T-helper 1 cell treated with Interleukin-12 subunit alpha and Interleukin-12 subunit beta and Interleukin-4 antibody, amounts not matched to agents 30 μg/mL and 1 μg/mL, for 36 hours (primary cell): ENCODE results near the gene RAB9A.
"Not testable (repeated sequence)": the region's sequence is repeated elsewhere in the genome, so short reads cannot be mapped to it uniquely, and the experiment has no call there.

Experiments used
- H3K27ac Mint-ChIP-seq: one replicate; pipeline ENCODE4 v1.8.0; 2021; ENCODE audit warnings: mild to moderate bottlenecking, mixed read lengths
- H3K27me3 Mint-ChIP-seq: one replicate; pipeline ENCODE4 v1.8.0; 2021; ENCODE audit warnings: low read depth, mixed read lengths
- H3K36me3 Mint-ChIP-seq: one replicate; pipeline ENCODE4 v1.8.0; 2021; ENCODE audit warnings: low read depth, mixed read lengths
- H3K4me1 Mint-ChIP-seq: one replicate; pipeline ENCODE4 v1.8.0; 2021; ENCODE audit warnings: low read depth, mixed read lengths
- H3K4me3 Mint-ChIP-seq: one replicate; pipeline ENCODE4 v1.8.0; 2021; ENCODE audit warnings: mild to moderate bottlenecking, moderate library complexity, mixed read lengths
- H3K9me3 Mint-ChIP-seq: one replicate; pipeline ENCODE4 v1.8.0; 2021; ENCODE audit warnings: mixed read lengths

The RAB9A gene

DNA sequence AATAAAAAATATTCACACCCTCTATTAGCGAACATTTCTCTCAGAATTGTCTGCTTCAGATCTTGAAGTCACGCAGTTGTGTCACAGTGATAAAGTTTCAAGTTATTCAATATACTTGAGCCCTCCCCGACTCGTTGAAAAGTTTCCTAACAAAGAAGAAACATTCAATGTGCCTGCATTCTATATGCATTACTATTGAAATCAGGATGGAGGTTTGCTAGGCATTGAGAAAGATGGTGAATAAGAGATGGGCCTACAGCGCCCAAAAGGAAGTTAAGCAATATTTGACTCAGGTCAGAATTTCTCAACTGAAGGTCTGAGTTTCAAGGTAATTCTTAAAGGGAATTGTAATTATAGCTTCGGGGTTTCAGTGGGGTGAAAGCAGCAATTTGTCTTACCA, 29.9 kb upstream of the RAB9A start:
- H3K27ac Mint-ChIP-seq = no peak overlapping the region
- H3K36me3 Mint-ChIP-seq = peaks cover 29% of the 10 kb centered on the region
- H3K4me1 Mint-ChIP-seq = peaks cover 14% of the 10 kb centered on the region

DNA sequence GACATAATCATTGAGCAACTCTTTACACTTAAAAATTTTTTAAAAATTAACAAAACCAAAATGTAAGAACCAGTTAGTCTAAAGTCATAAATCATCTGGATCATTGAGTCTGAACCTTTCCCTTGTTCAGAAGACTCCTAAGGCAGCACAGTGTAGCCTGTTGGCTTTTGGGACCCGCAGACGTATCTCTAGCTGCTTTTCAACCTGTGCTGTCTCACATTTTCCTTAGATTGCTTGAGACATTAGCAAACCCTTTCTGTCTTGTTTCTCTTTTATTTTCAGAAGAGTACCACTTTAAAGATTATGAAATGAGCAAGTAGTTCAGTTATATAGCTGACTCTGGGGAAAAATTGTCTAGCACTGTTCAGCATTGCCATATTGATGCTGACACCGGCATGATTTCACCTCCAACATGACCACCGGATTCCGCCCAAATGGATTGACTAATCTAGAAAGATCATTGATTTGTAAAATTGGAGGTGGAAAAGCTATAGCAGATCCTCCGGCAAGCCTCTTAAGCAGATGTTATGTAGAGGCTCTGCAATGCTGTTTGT, 27.1 kb upstream of the RAB9A start:
- H3K27me3 Mint-ChIP-seq = no peaks in the 10 kb centered on the region
- H3K27ac Mint-ChIP-seq = peak overlapping the region; percentile 31

More for the DNA sequence above, 29.9 kb upstream of the RAB9A start:
- H3K27me3 Mint-ChIP-seq = no peaks in the 10 kb centered on the region
- H3K9me3 Mint-ChIP-seq = no peaks in the 10 kb centered on the region
- H3K4me3 Mint-ChIP-seq = no peak overlapping the region

DNA sequence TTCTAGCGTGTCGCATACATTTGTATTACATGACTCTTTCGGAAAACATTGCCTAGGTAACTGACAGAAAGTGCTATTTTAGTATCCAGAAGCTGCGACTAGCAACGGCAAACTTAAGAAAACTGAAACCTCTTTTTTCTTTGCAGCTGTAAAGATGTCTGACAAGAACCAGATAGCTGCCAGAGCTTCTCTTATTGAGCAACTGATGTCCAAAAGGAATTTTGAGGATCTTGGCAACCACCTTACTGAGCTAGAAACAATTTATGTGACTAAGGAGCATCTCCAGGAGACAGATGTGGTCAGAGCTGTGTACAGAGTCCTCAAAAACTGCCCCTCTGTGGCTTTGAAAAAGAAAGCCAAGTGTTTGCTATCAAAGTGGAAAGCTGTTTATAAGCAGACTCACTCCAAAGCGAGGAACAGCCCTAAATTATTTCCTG, 26.6 kb upstream of the RAB9A start:
- H3K27me3 Mint-ChIP-seq = no peaks in the 10 kb centered on the region
- no peak overlapping the region for H3K27ac Mint-ChIP-seq
- peaks cover 7% of the 10 kb centered on the region for H3K4me1 Mint-ChIP-seq
- peaks cover 27% of the 10 kb centered on the region for H3K36me3 Mint-ChIP-seq
- H3K9me3 Mint-ChIP-seq = no peaks in the 10 kb centered on the region
- no peak overlapping the region for H3K4me3 Mint-ChIP-seq

More for the DNA sequence above, 27.1 kb upstream of the RAB9A start:
- H3K4me3 Mint-ChIP-seq = no peak overlapping the region
- H3K4me1 Mint-ChIP-seq = peaks cover 7% of the 10 kb centered on the region
- H3K36me3 Mint-ChIP-seq = peaks cover 27% of the 10 kb centered on the region
- H3K9me3 Mint-ChIP-seq = no peaks in the 10 kb centered on the region

DNA sequence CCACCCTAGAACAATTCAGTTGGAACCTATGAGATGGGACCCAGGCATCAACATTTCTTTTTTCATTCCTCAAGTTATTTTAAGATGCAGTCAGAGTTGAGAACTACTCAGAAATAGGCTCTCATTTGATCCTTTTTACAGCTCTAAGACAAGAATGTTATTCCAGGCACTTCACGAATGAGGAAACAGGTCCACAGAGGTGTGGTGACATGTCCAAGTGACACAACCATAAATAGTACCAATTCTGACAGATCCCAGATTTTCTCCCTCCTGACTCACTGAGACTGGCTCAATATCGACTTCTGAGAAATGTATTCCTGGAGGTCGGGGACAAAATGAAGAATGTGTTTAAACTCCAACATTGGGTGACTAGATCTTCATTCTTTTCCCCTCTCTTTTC, 24.9 kb upstream of the RAB9A start:
- no peaks in the 10 kb centered on the region for H3K9me3 Mint-ChIP-seq
- peaks cover under 1% of the 10 kb centered on the region for H3K4me1 Mint-ChIP-seq
- H3K27ac Mint-ChIP-seq = no peak overlapping the region
- H3K27me3 Mint-ChIP-seq = no peaks in the 10 kb centered on the region
- no peak overlapping the region for H3K4me3 Mint-ChIP-seq
- H3K36me3 Mint-ChIP-seq = peaks cover 25% of the 10 kb centered on the region

DNA sequence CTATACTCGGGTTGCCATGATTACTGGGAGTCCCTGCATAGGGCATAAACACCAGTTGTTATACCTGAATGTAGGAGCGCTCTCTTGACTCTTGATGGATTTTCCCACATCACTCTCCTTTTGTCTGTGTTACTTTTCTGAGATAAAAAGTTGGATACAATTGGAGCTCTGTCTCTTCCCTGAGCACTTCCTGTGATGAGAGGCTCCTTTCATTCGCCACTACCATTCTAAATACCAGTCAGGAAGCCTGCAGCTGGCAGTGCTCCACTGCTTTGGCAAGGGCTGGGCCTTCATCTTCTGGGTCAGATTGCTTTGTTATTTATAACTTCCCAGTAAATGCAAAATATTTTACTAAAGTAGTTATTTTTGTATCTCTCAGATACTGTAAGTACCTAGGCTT, 22.1 kb upstream of the RAB9A start:
- H3K9me3 Mint-ChIP-seq = no peaks in the 10 kb centered on the region
- H3K4me1 Mint-ChIP-seq = peaks cover 5% of the 10 kb centered on the region
- H3K4me3 Mint-ChIP-seq = no peak overlapping the region
- H3K27ac Mint-ChIP-seq = no peak overlapping the region
- H3K36me3 Mint-ChIP-seq = peaks cover 25% of the 10 kb centered on the region
- H3K27me3 Mint-ChIP-seq = no peaks in the 10 kb centered on the region

DNA sequence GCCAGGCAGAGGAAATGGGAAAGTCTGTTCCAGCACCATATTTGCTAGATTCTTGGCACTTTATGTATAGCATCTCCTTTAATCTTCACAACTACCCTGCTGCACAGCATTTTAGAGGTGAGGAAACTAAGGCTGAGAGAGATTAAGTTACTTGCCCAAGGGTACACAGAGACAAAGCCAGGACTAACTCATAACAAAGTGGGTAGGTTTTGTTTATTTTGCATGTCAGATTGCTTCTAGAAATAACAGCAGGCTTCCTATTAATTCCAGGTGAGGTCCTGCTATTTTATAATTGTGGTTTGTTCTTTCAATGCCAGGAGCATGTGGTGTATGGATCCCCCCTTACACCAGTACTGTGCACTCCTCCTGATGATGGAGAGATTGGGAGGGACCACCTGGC, 21.0 kb upstream of the RAB9A start:
- H3K27ac Mint-ChIP-seq = no peak overlapping the region
- no peak overlapping the region for H3K4me3 Mint-ChIP-seq
- peaks cover 23% of the 10 kb centered on the region for H3K36me3 Mint-ChIP-seq
- H3K27me3 Mint-ChIP-seq = no peaks in the 10 kb centered on the region
- H3K9me3 Mint-ChIP-seq = no peaks in the 10 kb centered on the region
- H3K4me1 Mint-ChIP-seq = peaks cover 5% of the 10 kb centered on the region

DNA sequence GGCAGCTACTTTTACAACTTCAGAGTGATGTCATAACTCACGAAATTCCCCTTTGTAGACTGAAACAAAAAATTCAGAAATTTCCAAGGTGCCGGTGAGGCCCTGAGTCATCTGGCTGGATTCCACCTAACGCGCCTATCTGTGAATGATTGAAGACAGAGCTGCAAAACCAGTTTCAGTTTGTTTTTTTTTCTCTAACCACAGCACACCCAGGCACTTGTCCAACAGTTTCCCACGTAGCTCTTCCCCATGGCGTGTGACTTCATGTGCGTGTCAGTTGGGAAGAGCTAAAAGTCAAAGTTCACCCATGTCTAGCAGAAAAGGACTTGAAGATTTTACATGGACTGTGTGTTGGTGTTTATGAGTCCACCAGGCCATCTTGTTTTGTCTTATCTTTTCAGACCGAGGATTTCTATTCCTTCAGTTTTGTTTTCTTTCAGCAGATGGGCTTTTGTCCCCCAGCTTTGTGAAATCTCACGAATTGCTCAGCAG, 19.6 kb upstream of the RAB9A start:
- H3K4me3 Mint-ChIP-seq = no peak overlapping the region
- peak overlapping the region; percentile 78 for H3K27ac Mint-ChIP-seq
- H3K4me1 Mint-ChIP-seq = peaks cover 5% of the 10 kb centered on the region
- no peaks in the 10 kb centered on the region for H3K27me3 Mint-ChIP-seq
- peaks cover 25% of the 10 kb centered on the region for H3K36me3 Mint-ChIP-seq
- H3K9me3 Mint-ChIP-seq = no peaks in the 10 kb centered on the region

DNA sequence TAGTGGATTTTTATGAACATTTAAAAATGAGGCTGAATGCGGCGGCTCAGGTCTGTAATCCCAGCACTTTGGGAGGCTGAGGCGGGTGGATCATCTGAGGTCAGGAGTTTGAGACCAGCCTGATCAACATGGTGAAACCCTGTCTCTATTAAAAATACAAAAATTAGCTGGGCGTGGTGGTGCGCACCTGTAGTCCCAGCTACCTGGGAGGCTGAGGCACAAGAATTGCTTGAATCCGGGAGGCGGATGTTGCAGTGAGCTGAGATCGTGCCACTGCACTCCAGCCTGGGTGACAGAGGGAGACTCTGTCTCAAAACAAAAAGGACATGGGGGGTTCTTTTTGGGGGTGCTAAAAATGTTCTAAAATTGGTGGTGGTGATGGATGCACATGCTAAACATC, 19.2 kb upstream of the RAB9A start:
- not testable (repeated sequence) for H3K27me3 Mint-ChIP-seq, H3K4me3 Mint-ChIP-seq, H3K9me3 Mint-ChIP-seq, H3K4me1 Mint-ChIP-seq
- Mint-ChIP-seq H3K27ac (peak overlapping the region; percentile 78), H3K36me3 (peaks cover 25% of the 10 kb centered on the region)

DNA sequence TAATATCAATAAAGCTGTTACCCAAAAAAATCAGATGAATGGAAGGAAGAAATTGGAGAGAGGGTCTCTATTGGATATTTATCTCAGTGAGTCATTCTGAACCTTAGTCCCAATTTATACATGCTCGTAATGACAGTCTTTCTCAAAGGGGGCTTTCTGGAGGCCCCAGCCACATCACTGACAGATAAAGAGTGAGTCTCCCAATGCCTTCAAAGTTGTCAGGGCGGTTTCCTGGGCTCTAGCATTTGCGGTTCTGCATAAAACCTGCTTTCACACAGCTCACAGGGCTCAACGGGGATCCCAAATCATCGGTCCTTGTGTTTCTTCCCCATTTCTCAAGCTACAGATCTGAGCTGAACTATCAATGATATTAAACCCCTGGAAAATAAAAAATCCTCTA, 18.7 kb upstream of the RAB9A start:
- H3K27me3 Mint-ChIP-seq = no peaks in the 10 kb centered on the region
- no peaks in the 10 kb centered on the region for H3K9me3 Mint-ChIP-seq
- no peak overlapping the region for H3K27ac Mint-ChIP-seq
- peaks cover 5% of the 10 kb centered on the region for H3K4me1 Mint-ChIP-seq
- peaks cover 21% of the 10 kb centered on the region for H3K36me3 Mint-ChIP-seq
- no peak overlapping the region for H3K4me3 Mint-ChIP-seq

DNA sequence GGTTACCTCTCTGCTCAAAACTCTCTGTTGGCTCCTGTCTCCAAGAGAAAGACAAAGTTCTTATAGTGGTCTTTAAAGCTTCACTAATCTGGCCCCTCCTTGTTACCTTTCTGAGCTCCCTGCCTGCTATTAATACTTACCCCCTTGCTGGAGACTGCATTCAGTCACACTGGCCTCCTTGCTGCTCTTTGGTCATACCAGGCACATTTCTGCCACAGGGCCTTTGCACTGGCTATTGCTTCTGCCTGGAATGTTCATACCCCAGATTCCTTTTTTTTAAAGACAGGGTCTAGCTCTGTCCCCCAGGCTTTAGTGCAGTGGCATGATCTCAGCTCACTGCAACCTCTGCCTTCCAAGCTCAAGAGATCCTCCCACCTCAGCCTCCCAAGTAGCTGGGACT, 15.9 kb upstream of the RAB9A start:
- H3K4me1 Mint-ChIP-seq = peaks cover 5% of the 10 kb centered on the region
- H3K36me3 Mint-ChIP-seq = peaks cover 18% of the 10 kb centered on the region
- H3K9me3 Mint-ChIP-seq = no peaks in the 10 kb centered on the region
- no peaks in the 10 kb centered on the region for H3K27me3 Mint-ChIP-seq
- no peak overlapping the region for H3K4me3 Mint-ChIP-seq
- H3K27ac Mint-ChIP-seq = no peak overlapping the region

DNA sequence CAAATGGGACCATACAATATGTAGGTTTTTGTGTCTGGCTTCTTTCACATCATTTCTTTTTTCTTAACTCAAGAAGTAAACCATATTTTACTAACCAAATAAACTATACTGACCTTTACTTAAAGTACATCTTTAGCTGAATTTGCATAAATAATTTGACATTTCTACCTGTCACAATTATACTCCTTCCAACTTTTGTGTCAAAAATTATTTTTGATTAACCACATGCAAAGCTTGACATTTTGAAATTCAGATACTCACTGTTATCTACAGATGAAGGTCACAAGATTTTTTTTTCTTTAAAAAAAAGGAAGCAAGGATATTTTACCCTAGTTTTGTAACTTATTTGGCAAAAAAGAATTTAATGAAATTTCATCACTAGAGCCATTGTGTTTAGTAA, 12.0 kb upstream of the RAB9A start:
- H3K36me3 Mint-ChIP-seq = peaks cover 9% of the 10 kb centered on the region
- H3K9me3 Mint-ChIP-seq = no peaks in the 10 kb centered on the region
- no peaks in the 10 kb centered on the region for H3K27me3 Mint-ChIP-seq
- no peak overlapping the region for H3K4me3 Mint-ChIP-seq
- no peak overlapping the region for H3K27ac Mint-ChIP-seq
- H3K4me1 Mint-ChIP-seq = no peaks in the 10 kb centered on the region

DNA sequence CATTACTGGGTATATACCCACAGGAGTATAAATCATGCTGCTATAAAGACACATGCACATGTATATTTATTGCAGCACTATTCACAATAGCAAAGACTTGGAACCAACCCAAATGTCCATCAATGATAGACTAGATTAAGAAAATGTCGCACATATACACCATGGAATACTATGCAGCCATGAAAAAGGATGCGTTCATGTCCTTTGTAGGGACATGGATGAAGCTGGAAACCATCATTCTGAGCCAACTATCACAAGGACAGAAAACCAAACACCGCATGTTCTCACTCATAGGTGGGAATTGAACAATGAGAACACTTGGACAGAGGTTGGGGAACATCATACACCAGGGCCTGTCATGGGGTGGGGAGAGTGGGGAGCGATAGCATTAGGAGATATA, 9.2 kb upstream of the RAB9A start:
- not testable (repeated sequence) for H3K36me3 Mint-ChIP-seq, H3K4me3 Mint-ChIP-seq, H3K27me3 Mint-ChIP-seq, H3K9me3 Mint-ChIP-seq, H3K4me1 Mint-ChIP-seq, H3K27ac Mint-ChIP-seq

DNA sequence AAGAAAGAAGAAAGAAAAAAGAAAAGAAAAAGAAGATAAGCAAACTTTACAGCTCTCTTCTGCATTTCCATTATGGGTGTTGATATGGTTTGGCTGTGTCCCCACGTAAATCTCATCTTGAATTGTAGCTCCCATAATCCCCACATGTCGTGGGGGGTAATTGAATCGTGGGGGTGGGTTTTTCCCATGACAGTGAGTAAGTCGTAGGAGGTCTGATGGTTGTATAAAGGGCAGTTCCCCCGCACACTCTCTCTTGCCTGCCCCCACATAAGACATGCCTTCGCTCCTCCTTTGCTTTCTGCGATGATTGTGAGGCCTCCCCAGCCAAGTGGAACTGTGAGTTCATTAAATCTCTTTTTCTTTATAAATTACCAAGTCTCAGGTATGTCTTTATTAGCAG, 7.3 kb upstream of the RAB9A start:
- H3K4me1 Mint-ChIP-seq = no peaks in the 10 kb centered on the region
- no peaks in the 10 kb centered on the region for H3K9me3 Mint-ChIP-seq
- H3K36me3 Mint-ChIP-seq = peaks cover 3% of the 10 kb centered on the region
- H3K27ac Mint-ChIP-seq = no peak overlapping the region
- no peak overlapping the region for H3K4me3 Mint-ChIP-seq
- H3K27me3 Mint-ChIP-seq = no peaks in the 10 kb centered on the region

DNA sequence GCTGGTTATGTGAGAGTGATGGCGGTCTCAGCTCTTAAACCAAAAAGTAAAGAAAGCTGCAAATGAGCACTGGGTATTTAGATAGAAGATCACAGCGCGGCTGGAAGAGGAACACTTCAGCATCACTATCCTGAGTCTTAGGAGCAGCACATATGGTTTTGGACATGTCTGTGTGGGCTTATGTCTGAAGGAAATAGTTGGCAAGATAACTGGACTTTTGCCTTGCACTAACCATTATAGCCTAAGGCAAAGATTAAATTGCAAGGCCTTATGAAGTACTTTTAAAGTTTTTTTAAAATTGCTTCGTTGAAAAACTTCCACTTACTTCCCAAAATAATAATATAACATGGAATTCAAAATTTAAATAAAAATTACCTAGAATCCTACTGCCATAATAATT, 4.6 kb upstream of the RAB9A start:
- peaks cover 9% of the 10 kb centered on the region for H3K4me1 Mint-ChIP-seq
- H3K4me3 Mint-ChIP-seq = no peak overlapping the region
- no peak overlapping the region for H3K27ac Mint-ChIP-seq
- peaks cover 3% of the 10 kb centered on the region for H3K36me3 Mint-ChIP-seq
- no peaks in the 10 kb centered on the region for H3K9me3 Mint-ChIP-seq
- no peaks in the 10 kb centered on the region for H3K27me3 Mint-ChIP-seq

DNA sequence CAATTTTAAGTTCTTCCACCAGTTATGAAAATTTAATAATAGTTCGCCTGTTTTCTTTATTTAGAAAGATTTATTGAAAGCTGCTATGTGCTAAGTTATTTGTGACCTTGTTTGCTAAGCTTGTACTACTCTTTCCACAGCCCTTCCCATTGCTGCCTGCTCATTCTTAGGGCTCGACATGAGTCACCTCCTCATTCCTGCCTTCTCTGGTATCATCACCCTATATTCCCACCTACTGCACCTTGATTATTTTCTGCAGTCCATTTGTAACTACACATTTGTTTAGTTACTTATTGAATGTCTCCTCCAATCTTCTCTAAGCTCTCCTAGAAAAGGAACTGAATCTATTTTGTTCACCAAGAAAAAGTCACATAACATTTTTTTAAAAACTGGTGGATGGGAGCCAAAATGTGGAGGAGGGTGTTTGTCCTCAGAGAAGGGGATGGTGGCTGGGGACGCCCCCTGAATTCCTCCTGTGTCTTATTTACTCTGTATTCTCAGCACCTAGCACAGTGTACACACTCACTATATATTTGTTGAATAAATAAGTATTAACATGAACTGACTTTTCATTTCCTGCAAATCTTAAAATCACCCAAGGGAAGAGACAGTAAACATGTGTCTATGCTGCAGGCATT, 3.7 kb upstream of the RAB9A start:
- Mint-ChIP-seq H3K27ac (no peak overlapping the region), H3K9me3 (no peaks in the 10 kb centered on the region), H3K4me1 (peaks cover 10% of the 10 kb centered on the region), H3K4me3 (no peak overlapping the region), H3K27me3 (no peaks in the 10 kb centered on the region), H3K36me3 (peaks cover 3% of the 10 kb centered on the region)
